NCI-H345 treated with DMSO at 0.1 percent for 48 hours (cell line): ENCODE measurements around the gene DTNBP1.

ENCODE experiments used
- DNase-seq: peaks from one replicate; lab custom pipeline; 2025; ENCODE audit not compliant: unreplicated experiment; lab: John Stamatoyannopoulos, UW

The DTNBP1 gene

DNA sequence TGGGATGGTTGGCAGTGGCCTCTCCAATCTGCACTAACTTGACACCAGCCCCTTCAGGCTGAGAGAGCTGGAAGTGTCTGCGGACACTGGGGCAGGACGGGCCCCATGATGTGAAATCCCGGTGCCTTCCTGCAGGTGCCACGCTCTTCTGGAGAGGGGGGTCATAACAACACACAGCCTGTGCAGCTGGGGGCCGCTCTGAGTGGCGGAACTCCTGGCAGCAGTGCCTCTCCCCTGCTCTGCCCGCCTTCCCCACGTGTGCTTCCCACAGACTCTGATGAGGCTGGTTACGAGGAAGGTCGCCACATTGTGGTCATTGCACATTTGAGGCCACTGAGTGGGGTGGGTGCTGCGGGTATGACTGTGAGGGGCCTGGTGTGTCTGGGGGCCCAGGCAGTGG, 145.2 kb downstream of the DTNBP1 start:
- DNase-seq: no peak

DNA sequence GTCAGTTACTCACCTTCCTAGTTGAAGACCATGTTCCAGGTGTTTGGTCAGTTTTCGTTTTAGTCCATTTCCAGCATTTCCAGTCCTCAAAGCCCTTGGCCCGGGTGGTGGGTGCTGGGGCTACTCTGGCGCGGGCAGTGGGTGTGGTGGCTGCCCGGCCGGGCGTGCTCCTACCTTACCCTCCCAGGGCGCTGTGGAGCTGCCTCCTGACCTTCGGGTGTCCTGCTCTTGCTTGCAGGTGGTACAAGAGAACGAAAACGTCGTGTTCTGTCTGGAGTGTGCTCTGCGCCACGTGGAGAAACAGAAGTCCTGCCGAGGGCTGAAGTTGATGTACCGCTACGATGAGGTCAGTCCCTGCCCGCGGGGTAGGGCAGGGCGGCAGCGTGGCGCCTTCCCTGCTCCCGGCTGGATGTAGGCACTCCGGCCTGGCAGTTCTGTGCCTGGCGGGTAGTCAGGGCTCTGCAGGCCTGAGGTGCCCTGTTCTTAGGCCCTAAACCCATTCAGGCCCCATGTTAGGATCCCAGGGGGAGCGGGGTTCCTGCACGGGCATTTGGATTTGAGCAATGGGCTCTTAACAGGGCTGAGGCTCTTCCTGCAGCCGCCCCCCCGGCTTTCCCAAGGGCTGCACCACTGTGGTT, 145.8 kb downstream of the DTNBP1 start:
- no peak for DNase-seq

DNA sequence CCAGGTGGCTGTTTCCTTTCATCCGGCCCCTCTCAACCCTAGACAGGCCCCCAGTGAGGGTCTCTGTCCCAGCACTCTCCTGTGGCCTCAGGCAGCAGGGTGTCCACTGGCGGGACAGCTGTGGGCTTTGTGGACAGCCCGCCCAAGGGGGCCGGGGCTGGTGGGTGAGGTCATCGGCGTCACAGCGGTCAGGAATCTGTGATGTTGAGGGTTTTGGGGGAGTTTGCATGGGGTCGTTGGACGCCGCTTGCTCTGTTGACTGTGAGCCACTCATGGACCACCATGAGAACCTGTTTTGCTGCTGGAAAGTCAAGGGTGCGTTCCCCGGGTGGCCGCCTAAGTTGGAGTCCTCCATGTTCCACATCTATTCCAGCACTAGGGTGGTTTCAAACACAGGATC, 146.4 kb downstream of the DTNBP1 start:
- no peak for DNase-seq

DNA sequence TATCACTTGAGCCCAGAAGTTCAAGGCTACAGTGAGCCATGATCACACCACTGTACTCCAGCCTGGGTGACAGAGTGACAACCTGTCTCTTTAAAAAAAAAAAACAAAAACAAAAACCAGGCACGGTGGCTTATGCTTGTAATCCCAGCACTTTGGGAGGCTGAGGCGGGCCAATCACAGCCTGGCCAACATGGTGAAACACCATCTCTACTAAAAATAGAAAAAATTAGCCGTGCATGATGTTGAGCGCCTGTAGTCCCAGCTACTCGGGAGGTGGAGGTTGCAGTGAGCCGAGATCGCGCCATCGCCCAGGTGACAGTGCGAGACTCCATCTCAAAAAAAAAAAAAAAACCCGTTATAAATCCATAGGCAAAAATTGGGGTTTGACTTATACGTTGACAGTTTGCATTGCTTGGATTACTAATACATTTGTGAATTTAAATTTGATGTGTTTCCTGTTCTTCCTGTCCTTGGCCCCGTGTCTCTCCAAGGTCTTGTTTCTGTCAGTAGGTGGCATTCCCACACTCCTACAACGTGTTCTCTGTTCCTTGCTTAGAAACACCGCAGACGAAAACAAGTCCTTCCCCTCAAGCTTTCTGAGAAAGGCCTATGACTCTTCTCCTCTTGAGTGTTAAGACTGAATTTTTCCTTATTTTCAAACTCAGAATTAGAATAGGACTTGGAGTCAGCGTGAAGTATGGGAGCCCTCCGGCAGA, 147.0 kb downstream of the DTNBP1 start:
- DNase-seq: no peak

DNA sequence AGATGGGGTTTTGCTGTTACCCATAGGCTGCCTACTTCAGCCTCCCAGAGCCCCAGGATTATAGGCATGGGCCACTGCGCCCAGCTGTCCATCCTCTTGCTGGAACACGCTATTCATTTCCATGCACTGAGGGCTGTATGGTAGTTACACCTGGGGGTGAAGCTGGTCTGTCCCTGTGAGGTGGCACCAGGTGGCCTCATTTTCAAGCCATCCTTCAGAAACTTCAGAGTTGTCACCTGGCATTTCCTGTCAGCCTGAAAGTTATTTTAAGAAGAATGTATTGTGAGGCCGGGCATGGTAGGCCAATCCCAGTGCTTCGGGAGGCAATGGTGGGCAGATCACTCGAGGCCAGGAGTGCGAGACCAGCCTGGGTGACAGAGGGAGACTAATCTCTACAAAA, 147.6 kb downstream of the DTNBP1 start:
- no peak for DNase-seq

DNA sequence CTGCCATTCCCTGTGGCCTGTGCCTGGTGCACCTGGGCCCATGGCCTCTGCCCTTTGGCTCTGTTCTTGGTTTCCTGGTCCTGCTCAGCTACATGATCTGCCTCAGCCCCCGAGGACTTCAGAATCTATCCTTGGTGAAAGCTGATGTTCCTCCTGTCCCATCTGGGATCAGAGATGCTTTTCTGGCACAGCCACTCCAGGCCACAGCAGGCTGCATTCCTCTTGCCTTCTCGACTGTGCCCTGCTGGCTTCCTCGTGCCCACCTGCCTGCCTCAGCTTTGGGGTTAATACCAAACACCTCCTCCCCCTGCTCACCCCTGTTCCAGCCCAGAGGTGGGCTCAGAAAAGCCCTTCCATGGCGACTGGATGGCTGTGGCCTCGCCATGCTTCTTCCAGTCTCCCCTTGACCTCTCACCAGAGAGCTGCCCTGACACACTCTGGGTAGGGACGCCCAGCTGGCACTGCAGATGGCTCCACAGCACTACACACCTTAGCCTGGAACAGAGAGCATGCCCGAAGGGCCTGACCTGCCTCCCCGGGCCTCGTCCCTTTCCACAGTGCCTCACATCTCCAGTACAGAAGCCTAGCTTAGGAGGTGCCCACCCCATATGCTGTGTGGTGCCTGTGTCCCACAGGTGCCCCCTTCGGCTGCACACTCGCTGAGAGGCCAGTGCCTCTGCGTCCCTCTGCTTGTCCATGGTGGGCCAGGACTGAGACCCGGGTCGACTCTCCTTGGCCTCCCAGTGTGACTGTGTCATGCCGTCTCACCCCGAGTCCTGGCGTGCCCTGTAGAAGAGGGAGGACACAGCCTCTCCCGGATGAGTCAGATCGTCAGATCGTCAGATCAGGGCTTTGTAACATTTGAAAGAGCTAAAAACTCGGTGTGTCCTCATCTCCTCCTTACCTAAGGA, 148.8 kb downstream of the DTNBP1 start:
- no peak for DNase-seq

DNA sequence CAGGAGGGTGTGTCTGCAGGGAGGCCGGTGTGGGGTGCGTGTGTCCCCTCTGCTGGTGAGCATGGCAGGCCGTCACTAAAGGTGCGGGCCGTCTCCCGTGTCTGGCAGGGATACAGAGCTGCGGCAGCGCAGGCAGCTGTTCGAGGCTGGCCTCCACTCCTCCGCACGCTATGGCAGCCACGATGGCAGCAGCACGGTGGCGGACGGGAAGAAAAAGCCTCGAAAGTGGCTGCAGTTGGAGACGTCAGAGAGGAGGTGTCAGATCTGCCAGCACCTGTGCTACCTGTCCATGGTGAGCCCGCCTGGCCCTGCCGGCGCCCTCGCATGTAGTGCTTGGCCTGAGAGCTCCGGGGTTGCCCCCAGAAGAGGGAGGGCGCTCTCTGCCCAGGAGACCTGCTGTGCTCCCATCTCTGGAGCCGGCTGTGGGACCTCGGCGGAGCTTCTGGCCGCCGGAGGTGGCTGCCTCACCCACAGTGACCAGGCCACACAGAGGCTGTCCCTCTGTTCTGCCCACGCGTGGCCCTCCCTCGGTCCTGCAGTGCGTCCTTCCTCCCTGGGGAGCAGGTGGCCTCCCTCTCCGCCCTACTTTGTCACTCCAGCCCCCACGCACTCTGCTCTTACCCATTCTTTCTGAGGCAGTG, 149.6 kb downstream of the DTNBP1 start:
- no peak for DNase-seq

DNA sequence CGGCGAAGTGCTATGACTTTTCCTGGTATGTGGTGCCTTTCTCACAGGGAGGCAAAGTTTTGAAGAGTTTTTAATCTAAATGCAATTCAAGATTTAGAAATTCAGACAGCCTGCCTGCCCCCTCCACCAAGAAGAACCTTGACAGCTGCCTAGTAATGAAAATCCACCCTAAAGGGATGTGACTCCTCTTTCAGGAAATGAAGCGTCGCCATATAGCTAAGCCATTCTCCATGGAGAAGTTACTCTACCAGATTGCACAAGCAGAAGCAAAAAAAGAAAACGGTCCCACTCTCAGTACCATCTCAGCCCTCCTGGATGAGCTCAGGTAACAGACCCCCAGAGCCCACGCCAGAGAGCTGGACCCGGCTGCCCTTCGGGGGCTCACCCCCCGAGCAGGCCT, 150.1 kb downstream of the DTNBP1 start:
- no peak for DNase-seq

DNA sequence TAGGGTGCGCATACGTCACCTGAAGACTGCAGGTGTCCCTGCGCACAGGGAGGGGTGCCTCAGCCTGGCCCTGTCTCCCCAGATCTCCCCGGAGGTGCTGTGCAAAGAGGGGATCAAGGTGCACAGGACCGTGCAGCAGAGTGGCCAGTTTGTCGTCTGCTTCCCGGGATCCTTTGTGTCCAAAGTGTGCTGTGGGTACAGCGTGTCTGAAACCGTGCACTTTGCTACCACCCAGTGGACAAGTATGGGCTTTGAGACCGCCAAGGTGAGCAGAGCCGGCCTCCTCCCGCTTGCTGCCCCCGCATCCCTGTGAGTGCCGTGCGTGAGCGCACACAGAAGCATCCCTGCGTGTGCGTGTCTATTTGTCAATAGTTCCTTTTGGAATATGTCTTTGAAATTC, 150.7 kb downstream of the DTNBP1 start:
- no peak for DNase-seq

DNA sequence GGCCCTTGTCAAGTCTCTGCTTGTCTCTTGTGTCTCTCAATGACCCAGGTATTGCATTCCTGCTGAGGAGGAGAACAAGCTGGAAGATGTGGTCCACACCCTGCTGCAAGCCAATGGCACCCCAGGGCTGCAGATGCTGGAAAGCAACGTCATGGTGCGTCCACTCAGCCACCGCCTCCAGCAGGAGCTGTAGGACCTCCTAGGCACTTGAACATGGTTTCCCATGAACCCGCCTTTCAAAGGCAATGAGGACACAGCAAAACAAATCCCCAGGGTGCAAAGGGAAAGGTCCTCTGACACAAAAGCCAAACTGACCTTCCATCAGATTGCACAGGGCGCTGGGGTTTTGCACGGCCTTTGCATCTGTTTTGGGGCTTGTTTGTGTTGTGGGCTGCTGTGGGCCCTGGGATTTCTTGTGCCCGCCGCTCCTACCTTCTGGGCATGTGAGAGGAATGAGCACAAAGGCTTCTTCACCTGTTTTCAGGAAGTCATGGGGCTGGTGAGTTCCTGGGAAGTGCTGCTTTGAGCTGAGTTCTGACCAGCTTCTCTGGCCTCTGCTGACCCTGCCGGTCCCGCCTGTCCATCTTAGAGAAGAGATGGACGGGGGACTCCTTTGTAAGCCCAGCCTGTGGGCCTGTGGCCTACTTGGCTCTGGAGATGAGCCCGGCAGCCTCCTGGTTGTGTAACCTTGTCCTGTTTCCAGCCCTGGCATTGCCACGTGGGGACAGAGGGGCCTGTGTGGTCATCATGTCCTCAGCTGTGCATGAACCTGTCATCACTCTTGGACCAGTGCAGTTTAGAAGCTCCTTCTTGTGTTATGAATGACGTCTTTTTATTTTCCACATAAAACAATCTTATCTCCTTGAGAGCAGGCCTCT, 151.3 kb downstream of the DTNBP1 start:
- no peak for DNase-seq

DNA sequence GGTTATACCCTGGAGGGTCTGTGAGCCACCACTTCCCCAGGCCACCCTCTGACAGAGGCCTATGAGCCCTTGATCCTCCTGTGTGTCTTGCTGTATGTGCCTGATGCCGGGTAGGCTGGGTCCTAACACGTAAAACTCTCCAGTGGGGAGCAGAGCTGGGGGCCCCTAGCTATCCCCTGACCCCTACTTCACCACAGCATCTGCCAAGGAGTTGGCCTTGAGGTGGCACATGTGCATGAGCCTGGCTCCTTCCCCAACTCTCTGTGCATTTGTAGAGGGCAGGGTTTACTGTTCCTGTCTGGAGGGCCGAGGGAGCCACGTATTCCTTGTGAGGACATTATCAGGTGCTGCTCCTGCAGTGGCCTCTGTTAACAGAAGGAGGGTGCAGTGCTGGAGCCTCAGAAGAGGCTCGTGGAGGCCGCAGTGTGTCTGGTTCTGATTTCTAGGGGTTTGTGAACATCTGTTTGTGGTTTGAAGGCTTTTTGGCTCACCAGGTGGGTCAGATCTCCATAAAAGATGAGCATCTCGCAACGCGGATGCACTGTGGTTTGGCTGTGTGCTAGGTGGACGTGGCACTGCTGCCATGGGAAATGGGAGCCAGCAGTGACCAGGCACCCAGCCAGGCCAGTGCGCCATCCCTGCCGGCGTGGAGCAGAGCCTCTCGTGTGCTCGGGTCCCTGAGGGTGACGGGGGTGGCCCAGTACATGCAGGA, 152.1 kb downstream of the DTNBP1 start:
- no peak for DNase-seq

DNA sequence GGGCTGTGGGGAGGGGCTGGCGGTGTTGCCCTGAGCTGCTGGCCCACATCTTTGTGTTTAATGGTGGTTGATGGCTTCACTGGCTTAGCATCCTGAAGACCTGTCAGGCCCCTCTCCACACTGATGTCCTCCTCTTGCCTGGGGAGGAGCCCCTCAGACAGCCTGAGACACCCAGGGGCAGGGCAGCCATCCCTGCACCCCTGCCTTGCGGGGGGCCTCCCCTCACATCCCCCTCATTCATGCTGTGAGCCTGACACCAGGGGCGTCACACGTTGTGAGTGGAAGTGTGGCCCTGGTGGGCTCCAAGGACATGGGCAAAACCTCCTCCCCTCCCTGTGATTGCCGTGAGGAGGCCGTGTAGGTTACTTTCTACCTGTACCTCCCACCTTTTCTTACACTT, 152.7 kb downstream of the DTNBP1 start:
- DNase-seq: no peak

DNA sequence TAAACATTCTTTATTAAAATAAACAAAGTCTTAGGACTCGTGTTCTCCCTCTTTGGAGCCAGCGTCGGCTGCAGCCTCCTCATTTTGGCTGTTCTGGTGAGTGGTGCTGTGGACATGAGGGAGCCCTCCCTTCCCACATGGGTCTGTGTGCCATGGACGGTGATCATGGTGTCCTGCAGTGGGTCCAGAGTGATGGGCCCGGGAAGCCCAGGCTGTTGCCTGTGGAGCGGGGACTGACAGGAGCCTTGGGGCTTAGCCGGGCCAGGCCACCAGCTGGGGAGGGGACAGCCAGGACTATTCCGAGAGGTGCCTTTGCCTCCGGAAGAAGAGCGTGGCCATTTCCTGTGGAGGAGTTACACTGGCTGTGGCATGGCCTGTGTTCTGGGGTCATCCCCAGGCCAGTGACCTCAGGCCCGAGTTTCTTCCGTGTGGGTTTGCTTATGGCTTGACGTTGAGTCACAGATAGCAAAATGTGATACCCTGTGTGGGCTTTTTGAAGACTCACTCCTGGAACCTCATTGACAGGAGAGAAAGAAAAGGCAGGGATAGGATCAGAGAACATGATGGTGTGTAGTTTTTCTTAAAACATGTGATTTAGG, 153.4 kb downstream of the DTNBP1 start:
- DNase-seq: no peak

DNA sequence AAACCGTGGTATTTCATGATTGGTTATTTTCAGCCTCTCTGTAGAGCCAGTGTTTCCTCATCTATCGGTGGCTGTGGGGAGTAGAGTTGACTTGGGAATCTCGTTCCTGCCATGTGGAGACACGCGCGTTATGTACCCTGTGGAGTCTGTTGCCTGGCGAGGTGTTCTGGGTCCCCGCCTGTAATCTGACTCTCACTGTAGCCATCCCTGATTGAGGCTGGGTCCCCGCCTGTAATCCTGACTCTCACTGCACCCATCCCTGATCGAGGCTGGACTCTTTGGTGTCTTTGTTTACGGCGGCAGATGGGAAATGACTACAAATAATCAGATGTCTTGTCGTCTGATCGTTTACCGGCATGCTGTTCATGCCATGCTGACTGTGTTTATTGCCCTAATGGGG, 153.9 kb downstream of the DTNBP1 start:
- no peak for DNase-seq

DNA sequence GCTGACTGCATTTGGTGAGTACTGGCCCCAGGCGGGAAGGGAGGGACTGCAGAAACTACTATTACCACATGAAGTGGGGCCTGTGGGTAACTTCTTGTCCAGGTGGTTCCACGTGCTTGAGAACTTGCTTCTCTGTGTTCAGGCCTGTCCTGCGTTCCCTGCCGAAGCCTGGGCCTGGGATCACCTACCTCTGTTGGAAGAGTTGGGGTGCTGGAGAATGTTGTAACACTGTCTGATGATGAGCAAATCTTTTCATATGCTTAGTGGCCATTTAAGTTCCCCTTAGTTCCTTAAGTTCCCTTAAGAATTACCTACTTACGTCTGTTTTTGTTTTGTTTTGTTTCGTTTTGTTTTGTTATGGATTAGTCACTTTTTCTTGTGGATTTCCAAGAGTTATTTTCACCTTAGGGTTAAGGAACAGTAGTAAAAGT, 154.4 kb downstream of the DTNBP1 start:
- DNase-seq: no peak

DNA sequence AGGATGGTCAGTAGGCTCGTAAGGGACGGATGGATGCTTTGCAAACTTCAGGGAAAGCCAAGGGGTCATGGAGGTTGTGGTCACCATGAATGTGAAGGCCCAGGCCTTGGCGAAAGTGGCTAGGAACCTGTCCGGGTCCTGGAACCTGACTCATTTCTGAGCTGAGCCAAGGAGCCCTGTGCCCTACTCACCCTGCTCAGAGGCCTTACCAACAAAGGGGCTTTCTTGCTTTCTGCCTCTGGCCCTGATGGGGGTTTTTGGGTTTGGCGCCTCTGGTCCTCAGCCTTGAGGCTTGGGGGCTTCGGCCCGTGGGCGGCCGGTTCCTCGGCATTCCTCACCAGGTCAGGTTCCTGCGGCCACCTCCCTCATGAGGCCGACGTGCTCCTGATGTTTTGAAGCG, 155.1 kb downstream of the DTNBP1 start:
- no peak for DNase-seq

DNA sequence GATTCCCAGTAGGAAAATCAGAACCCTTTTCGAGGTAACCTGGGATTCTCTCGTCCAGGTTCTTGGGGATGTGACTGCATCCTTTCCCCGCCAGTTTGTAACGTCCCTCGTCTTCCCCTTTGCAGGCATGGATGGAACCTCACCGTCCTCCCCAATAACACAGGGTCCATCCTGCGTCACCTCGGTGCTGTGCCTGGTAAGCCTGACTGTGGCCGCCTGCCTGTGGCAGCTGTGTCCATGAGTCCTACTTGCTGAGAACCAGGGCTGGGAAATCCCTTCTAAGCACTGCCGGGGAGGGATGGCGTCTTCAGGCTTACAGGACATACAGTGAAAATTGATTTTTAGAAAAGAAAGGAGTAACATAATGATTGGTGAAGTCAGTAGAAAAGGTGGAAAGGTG, 155.6 kb downstream of the DTNBP1 start:
- DNase-seq: no peak

DNA sequence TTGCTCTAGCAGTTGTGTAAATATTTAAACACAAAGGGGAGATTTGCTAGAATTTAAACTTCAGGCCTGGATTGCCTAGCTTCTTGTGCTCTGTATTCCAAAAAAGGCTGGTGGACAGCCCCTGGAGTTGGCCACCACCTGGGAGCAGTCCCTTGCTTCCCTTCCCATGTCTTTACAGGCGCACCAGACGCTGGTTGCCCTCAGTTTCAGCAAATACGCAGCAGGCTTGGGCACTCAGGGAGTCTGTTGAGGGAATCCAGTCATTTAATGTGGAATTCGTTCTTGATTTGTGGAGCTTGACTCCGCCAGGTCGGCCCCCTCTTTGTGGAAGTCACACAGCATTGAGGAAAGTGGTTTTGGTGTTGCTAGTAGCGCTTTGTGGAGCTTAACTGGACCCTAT, 156.8 kb downstream of the DTNBP1 start:
- DNase-seq: no peak

DNA sequence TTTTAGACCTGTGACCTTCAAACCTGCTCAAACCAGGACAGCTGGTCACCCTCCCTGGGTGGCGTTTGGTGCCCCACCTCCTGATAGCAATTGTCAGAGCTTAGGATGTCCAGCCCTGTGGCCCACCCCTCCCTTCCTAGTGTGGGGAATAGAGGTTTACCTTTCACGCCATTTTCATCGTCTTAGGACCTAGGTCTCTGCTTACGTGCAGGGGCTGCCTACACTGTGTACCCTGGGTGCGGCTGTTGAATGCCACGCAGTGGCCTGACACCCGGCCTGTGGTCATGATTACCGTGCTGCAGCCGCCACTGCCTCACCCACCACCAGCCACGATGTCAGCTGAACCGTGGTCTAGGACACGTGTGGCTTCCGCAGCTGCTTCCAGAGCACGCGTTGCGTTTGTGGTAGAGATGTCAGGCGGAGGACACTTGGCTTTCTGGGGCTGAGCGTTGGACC, 157.3 kb downstream of the DTNBP1 start:
- DNase-seq: no peak
